Muscle layer of colon (tissue), 2 donors: ENCODE results near the gene DDX24.

ENCODE experiments used
- H3K27ac ChIP-seq: one replicate; pipeline ENCODE4 v1.7.0; 2013; ENCODE audit warnings: low read depth, mild to moderate bottlenecking, low read length, moderate library complexity
- H3K27me3 ChIP-seq, 2 donors: one replicate each; pipeline ENCODE4 v1.7.0; 2013; ENCODE audit warnings: low read length in 2 of 2, mild to moderate bottlenecking in 2 of 2; ENCODE audit not compliant: insufficient read depth in 2 of 2, control insufficient read depth in 1 of 2
- H3K36me3 ChIP-seq: one replicate; pipeline ENCODE4 v1.7.0; 2013; ENCODE audit warnings: mild to moderate bottlenecking, low read length; ENCODE audit not compliant: insufficient read depth
- H3K4me1 ChIP-seq: one replicate; pipeline ENCODE4 v1.7.0; 2013; ENCODE audit warnings: mild to moderate bottlenecking, low read length; ENCODE audit not compliant: insufficient read depth
- H3K4me3 ChIP-seq, 2 donors: one replicate each; pipeline ENCODE4 v1.7.0; 2013; ENCODE audit warnings: low read length in 2 of 2, low read depth in 1 of 2, mild to moderate bottlenecking in 1 of 2, moderate library complexity in 1 of 2
- H3K9ac ChIP-seq: one replicate; pipeline ENCODE4 v1.7.0; 2013; ENCODE audit warnings: low read length
- H3K9me3 ChIP-seq: one replicate; pipeline ENCODE4 v1.7.0; 2013; ENCODE audit warnings: mild to moderate bottlenecking, low read length
- donor health status: abdominal sarcoma.
- donor health status: Adenocarcinoma of cecum.

The DDX24 gene

GRCh38 chr14:94034886-94035285 is 46.1 kb downstream of the DDX24 start:
- no peaks in the 10 kb centered on the region for H3K4me1 ChIP-seq
- H3K36me3 ChIP-seq: no peaks in the 10 kb centered on the region
- no peak overlapping the region for H3K4me3 ChIP-seq
- H3K9ac ChIP-seq: no peak overlapping the region
- H3K27ac ChIP-seq: no peak overlapping the region
- H3K9me3 ChIP-seq: no peaks in the 10 kb centered on the region
- no peaks in the 10 kb centered on the region for H3K27me3 ChIP-seq

GRCh38 chr14:94031883-94032279 is 49.1 kb downstream of the DDX24 start:
- Histone ChIP-seq H3K27me3 (no peaks in the 10 kb centered on the region), H3K9me3 (no peaks in the 10 kb centered on the region), H3K4me1 (peaks cover 4% of the 10 kb centered on the region), H3K9ac (no peak overlapping the region), H3K27ac (no peak overlapping the region), H3K4me3 (no peak overlapping the region), H3K36me3 (no peaks in the 10 kb centered on the region)

- no peak overlapping the region for H3K4me3 ChIP-seq
- H3K4me1 ChIP-seq: peaks cover 6% of the 10 kb centered on the region
- H3K27ac ChIP-seq: no peak overlapping the region
- H3K27me3 ChIP-seq: no peaks in the 10 kb centered on the region
- no peaks in the 10 kb centered on the region for H3K36me3 ChIP-seq
- no peak overlapping the region for H3K9ac ChIP-seq
- no peaks in the 10 kb centered on the region for H3K9me3 ChIP-seq
Measured at GRCh38 chr14:94031161-94031882, 49.7 kb downstream of the DDX24 start.

- no peaks in the 10 kb centered on the region for H3K27me3 ChIP-seq
- H3K36me3 ChIP-seq: no peaks in the 10 kb centered on the region
- H3K4me1 ChIP-seq: peaks cover 6% of the 10 kb centered on the region
- H3K27ac ChIP-seq: no peak overlapping the region
- H3K9me3 ChIP-seq: no peaks in the 10 kb centered on the region
- H3K9ac ChIP-seq: no peak overlapping the region
- H3K4me3 ChIP-seq: no peak overlapping the region
Measured at GRCh38 chr14:94030571-94030970, 50.4 kb downstream of the DDX24 start.

GRCh38 chr14:94029671-94030203 is 51.3 kb downstream of the DDX24 start:
- Histone ChIP-seq H3K27ac (no peak overlapping the region), H3K36me3 (no peaks in the 10 kb centered on the region), H3K9me3 (no peaks in the 10 kb centered on the region), H3K4me1 (peaks cover 6% of the 10 kb centered on the region), H3K4me3 (no peak overlapping the region), H3K27me3 (no peaks in the 10 kb centered on the region), H3K9ac (no peak overlapping the region)

GRCh38 chr14:94029265-94029664 is 51.7 kb downstream of the DDX24 start:
- H3K9me3 ChIP-seq: no peaks in the 10 kb centered on the region
- H3K4me1 ChIP-seq: peaks cover 6% of the 10 kb centered on the region
- no peak overlapping the region for H3K27ac ChIP-seq
- no peak overlapping the region for H3K9ac ChIP-seq
- H3K27me3 ChIP-seq: no peaks in the 10 kb centered on the region
- H3K36me3 ChIP-seq: no peaks in the 10 kb centered on the region
- H3K4me3 ChIP-seq: no peak overlapping the region

GRCh38 chr14:94028450-94028826 is 52.6 kb downstream of the DDX24 start:
- H3K27me3 ChIP-seq: no peaks in the 10 kb centered on the region
- no peaks in the 10 kb centered on the region for H3K9me3 ChIP-seq
- no peak overlapping the region for H3K9ac ChIP-seq
- peaks cover 6% of the 10 kb centered on the region for H3K4me1 ChIP-seq
- H3K27ac ChIP-seq: no peak overlapping the region
- H3K36me3 ChIP-seq: no peaks in the 10 kb centered on the region
- no peak overlapping the region for H3K4me3 ChIP-seq

GRCh38 chr14:94027566-94028449 is 53.2 kb downstream of the DDX24 start:
- H3K9me3 ChIP-seq: no peaks in the 10 kb centered on the region
- peak overlapping the region in 1 of 2 donors; percentile 59 for H3K4me3 ChIP-seq
- peaks cover 6% of the 10 kb centered on the region for H3K4me1 ChIP-seq
- no peaks in the 10 kb centered on the region for H3K27me3 ChIP-seq
- H3K9ac ChIP-seq: no peak overlapping the region
- H3K27ac ChIP-seq: no peak overlapping the region
- H3K36me3 ChIP-seq: no peaks in the 10 kb centered on the region

GRCh38 chr14:94026889-94027469 is 54.0 kb downstream of the DDX24 start:
- Histone ChIP-seq H3K9me3 (no peaks in the 10 kb centered on the region), H3K36me3 (no peaks in the 10 kb centered on the region), H3K9ac (no peak overlapping the region), H3K27ac (no peak overlapping the region), H3K4me3 (peak overlapping the region; percentile 50 to 59), H3K27me3 (no peaks in the 10 kb centered on the region), H3K4me1 (peaks cover 6% of the 10 kb centered on the region)

- H3K4me1 ChIP-seq: peaks cover 6% of the 10 kb centered on the region
- H3K27ac ChIP-seq: no peak within 1 kb of the TSS
- H3K36me3 ChIP-seq: no peaks in the 10 kb centered on the region
- H3K9me3 ChIP-seq: no peaks in the 10 kb centered on the region
- H3K4me3 ChIP-seq: peak within 1 kb of the TSS; percentile 50 to 59
- no peak within 1 kb of the TSS for H3K9ac ChIP-seq
- H3K27me3 ChIP-seq: no peaks in the 10 kb centered on the region
Measured at GRCh38 chr14:94026173-94026888, 54.7 kb downstream of the DDX24 start, which contains the start of gene OTUB2. TSS of gene OTUB2 (plus strand) at chr14:94026340. CDS start at chr14:94026538, 198 bp downstream.

GRCh38 chr14:94025720-94026119 is 55.3 kb downstream of the DDX24 start:
- Histone ChIP-seq H3K9me3 (no peaks in the 10 kb centered on the region), H3K4me3 (peak overlapping the region in 1 of 2 donors; percentile 59), H3K9ac (no peak overlapping the region)

More at GRCh38 chr14:94025720-94026119, 55.3 kb downstream of the DDX24 start:
- Histone ChIP-seq H3K4me1 (peaks cover 6% of the 10 kb centered on the region), H3K27me3 (no peaks in the 10 kb centered on the region), H3K36me3 (no peaks in the 10 kb centered on the region), H3K27ac (no peak overlapping the region)
